Measurements from ENCODE around the gene TRIM68. TPM values are rescaled to one million over a fixed set of nuclear protein-coding genes. Genes with fewer than 3 reads are reported as not detected.

TRIM68 gene
- total RNA-seq, 1 donor from 2014 or later, result 12.4 TPM

- Histone ChIP-seq H3K36me3 (no peaks in the 10 kb centered on the region), H3K27me3 (no peaks in the 10 kb centered on the region), H3K9me3 (no peaks in the 10 kb centered on the region), H3K4me3 (no peak overlapping the region), H3K4me1 (no peaks in the 10 kb centered on the region), H3K27ac (no peak overlapping the region)
- peak; percentile 13 for TF ChIP-seq CTCF (IDR thresholded peaks at IDR 0.05)
- ATAC-seq, result no peak
- DNase-seq, result no peak
- intact Hi-C loops (cut with DNase I), result no loop called here
Observed at GRCh38 chr11:4551346-4551979, 56.6 kb downstream of the TRIM68 start.

Other genes with a start within 250 kb of the TRIM68 start
- gene OR52B4, start 239.8 kb downstream of the TRIM68 start, total RNA-seq, result not detected
- 34.1 TPM for gene TRIM21, start 214.5 kb downstream of the TRIM68 start, total RNA-seq
- gene OR52K2, start 158.9 kb downstream of the TRIM68 start, total RNA-seq, result not detected
- 0.12 TPM for gene OR52K1, start 125.6 kb downstream of the TRIM68 start, total RNA-seq
- gene OR52M1, start 63.0 kb downstream of the TRIM68 start, total RNA-seq, result not detected
- gene OR52I2, start 26.5 kb downstream of the TRIM68 start, total RNA-seq, result not detected
- gene OR52I1, start 14.2 kb downstream of the TRIM68 start, total RNA-seq, result not detected
- not detected for gene OR51D1, start 29.2 kb upstream of the TRIM68 start, total RNA-seq
- not detected for gene OR51E1, start 35.8 kb upstream of the TRIM68 start, total RNA-seq
- gene OR51E2, start 89.6 kb upstream of the TRIM68 start, total RNA-seq, result not detected
- not detected for gene MMP26, start 96.6 kb upstream of the TRIM68 start, total RNA-seq
- gene OR51F1, start 161.7 kb upstream of the TRIM68 start, total RNA-seq, result not detected
- not detected for gene OR52R1, start 196.1 kb upstream of the TRIM68 start, total RNA-seq
- gene OR51F2, start 213.1 kb upstream of the TRIM68 start, total RNA-seq, result not detected
- not detected for gene OR51S1, start 241.0 kb upstream of the TRIM68 start, total RNA-seq